CD14-positive monocyte (primary cell): ENCODE data around the gene NCBP2. TPM values are rescaled to one million over a fixed set of nuclear protein-coding genes. Genes with fewer than 3 reads are reported as not detected.

Source experiments
- DNase-seq, 3 donors: peaks; one replicate each; pipeline ENCODE4 v3.0.0-alpha.2; 2011 to 2022
- H2AFZ ChIP-seq: 2 replicates; pipeline ENCODE4 v1.6.0; 2012; ENCODE audit warnings: mild to moderate bottlenecking, low read depth, low read length, inconsistent platforms; ENCODE audit not compliant: insufficient read depth, poor library complexity, severe bottlenecking
- H3K27ac ChIP-seq, 2 donors: 1 replicate in 1 of 2; 2 replicates in 1 of 2; pipeline ENCODE4 v1.5.1; 2012 to 2013; ENCODE audit warnings: low read length in 2 of 2, control low read depth in 1 of 2, inconsistent platforms in 1 of 2, low read depth in 1 of 2, mild to moderate bottlenecking in 1 of 2
- H3K27me3 ChIP-seq, 2 donors: one replicate each; pipeline versions ENCODE4 v1.6.0 to v1.6.1; 2011 to 2013; ENCODE audit warnings: low read length in 2 of 2; ENCODE audit not compliant: control insufficient read depth in 2 of 2, insufficient read depth in 2 of 2
- H3K36me3 ChIP-seq, 2 donors: replicated peaks in 1 of 2; 1 replicate in 1 of 2; 2 replicates in 1 of 2; pipeline versions ENCODE4 v1.5.1 to v1.6.1; 2012 to 2013; ENCODE audit warnings: low read length in 2 of 2, control low read depth in 1 of 2, inconsistent platforms in 1 of 2, mild to moderate bottlenecking in 1 of 2; ENCODE audit not compliant: insufficient read depth in 2 of 2, control insufficient read depth in 1 of 2
- H3K4me1 ChIP-seq, 2 donors: 1 replicate in 1 of 2; 2 replicates in 1 of 2; pipeline versions ENCODE4 v1.5.1 to v1.6.1; 2012 to 2013; ENCODE audit warnings: low read length in 2 of 2, control low read depth in 1 of 2, inconsistent platforms in 1 of 2, mild to moderate bottlenecking in 1 of 2, moderate library complexity in 1 of 2; ENCODE audit not compliant: insufficient read depth in 2 of 2, control insufficient read depth in 1 of 2
- H3K4me2 ChIP-seq: replicated peaks from 2 replicates; pipeline ENCODE3; 2012; ENCODE audit warnings: low read length, moderate library complexity, mild to moderate bottlenecking; ENCODE audit not compliant: poor library complexity, severe bottlenecking; ENCODE audit errors: extremely low read depth
- H3K4me3 ChIP-seq, 3 experiments: fragments of 200-600 bp in 1 of 3; sonication (generic) in 1 of 3; replicated peaks in 1 of 3; 1 replicate in 2 of 3; 2 replicates in 1 of 3; pipeline ENCODE4 v1.5.1; 2011 to 2013; ENCODE audit warnings: low read length in 3 of 3, mild to moderate bottlenecking in 3 of 3, control low read depth in 2 of 3, low read depth in 2 of 3, inconsistent platforms in 1 of 3, moderate library complexity in 1 of 3
- H3K79me2 ChIP-seq: 2 replicates; pipeline ENCODE4 v1.6.0; 2012; ENCODE audit warnings: mild to moderate bottlenecking, control low read depth, inconsistent platforms, low read length, moderate library complexity; ENCODE audit not compliant: insufficient read depth
- H3K9ac ChIP-seq: 2 replicates; pipeline ENCODE4 v1.6.0; 2017; ENCODE audit warnings: low read length, mild to moderate bottlenecking; ENCODE audit not compliant: insufficient read depth, poor library complexity, severe bottlenecking
- H3K9me3 ChIP-seq, 2 donors: replicated peaks in 1 of 2; 1 replicate in 1 of 2; 2 replicates in 1 of 2; pipeline versions ENCODE4 v1.5.1 to v1.6.1; 2012 to 2013; ENCODE audit warnings: low read length in 2 of 2, control low read depth in 1 of 2; ENCODE audit not compliant: control insufficient read depth in 1 of 2, insufficient read depth in 1 of 2
- H4K20me1 ChIP-seq: 2 replicates; pipeline ENCODE4 v1.6.0; 2012; ENCODE audit warnings: mild to moderate bottlenecking, low read length, control low read depth, moderate library complexity; ENCODE audit not compliant: insufficient read depth
- H3K27ac Mint-ChIP-seq, 7 donors: one replicate each; pipeline ENCODE4 v1.8.0; 2020; ENCODE audit warnings: mild to moderate bottlenecking in 7 of 7, mixed read lengths in 7 of 7, moderate library complexity in 6 of 7, inconsistent platforms in 2 of 7
- H3K27me3 Mint-ChIP-seq, 3 donors: one replicate each; pipeline ENCODE4 v1.8.0; 2021 to 2022; ENCODE audit warnings: low read depth in 3 of 3, mild to moderate bottlenecking in 3 of 3, mixed read lengths in 3 of 3, moderate library complexity in 3 of 3, inconsistent platforms in 1 of 3
- H3K36me3 Mint-ChIP-seq, 2 donors: one replicate each; pipeline ENCODE4 v1.8.0; 2020; ENCODE audit warnings: mixed read lengths in 2 of 2, inconsistent platforms in 1 of 2, mild to moderate bottlenecking in 1 of 2
- H3K4me1 Mint-ChIP-seq: one replicate; pipeline ENCODE4 v1.8.0; 2020; ENCODE audit warnings: mild to moderate bottlenecking, mixed read lengths
- H3K4me3 Mint-ChIP-seq, 2 donors: one replicate each; pipeline ENCODE4 v1.8.0; 2020; ENCODE audit warnings: mild to moderate bottlenecking in 2 of 2, mixed read lengths in 2 of 2, moderate library complexity in 1 of 2
- H3K9me3 Mint-ChIP-seq, 7 donors: one replicate each; pipeline ENCODE4 v1.8.0; 2020 to 2022; ENCODE audit warnings: mixed read lengths in 7 of 7, mild to moderate bottlenecking in 6 of 7, moderate library complexity in 6 of 7, inconsistent platforms in 2 of 7
- CTCF ChIP-seq: fragments of 200-600 bp; IDR thresholded peaks from one replicate; pipeline ENCODE4 v1.8.0; 2022; ENCODE audit warnings: antibody characterized with exemption, mild to moderate bottlenecking
- WGBS: methylation state at CpG from one replicate; pipeline ENCODE4 v1.1.5; 2013; ENCODE audit warnings: missing lambda C conversion rate; ENCODE audit not compliant: insufficient coverage; 5-methylcytosine and 5-hydroxymethylcytosine counted together
- intact Hi-C, 2 donors: fragments of 100-400 bp; cut with micrococcal nuclease; formaldehyde crosslinking; loops; one replicate each; pipeline versions ENCODE4 v1.15.0 to v1.15.1; 2023
- polyA plus RNA-seq, 3 donors: library from polyadenylated mRNA; depleted of rRNA in 1 of 3; unstranded in 2 of 3; stranded (reverse) in 1 of 3; fragments of 300-500 nt in 2 of 3; fragments of >200 nt in 1 of 3; fragmentation: Illumina TruSeq in 2 of 3; gene quantifications; 1 replicate in 2 of 3; 2 replicates in 1 of 3; pipeline ENCODE4 v1.2.3, GENCODE V29; 2012 to 2021

The NCBP2 gene
- polyA plus RNA-seq, 3 donors: 26.1 to 42.9 (median 33.4) TPM

GRCh38 chr3:196965112-196965803 lies 22.9 kb upstream of the NCBP2 start:
- Histone ChIP-seq H3K27me3 (no peaks in the 10 kb centered on the region), H3K4me1 (peaks cover 12 to 13% of the 10 kb centered on the region in 2 donors), H3K27ac (no peak overlapping the region), H2AFZ (no peak overlapping the region), H3K36me3 (no peaks in the 10 kb centered on the region), H3K9ac (no peak overlapping the region), H3K4me2 (no peak overlapping the region), H3K4me3 (no peak overlapping the region), H3K9me3 (peaks cover 4 to 23% of the 10 kb centered on the region in 2 donors), H4K20me1 (no peaks in the 10 kb centered on the region), H3K79me2 (peaks cover 10% of the 10 kb centered on the region)
- no peak for DNase-seq
- intact Hi-C loops: no loop called here
- peaks cover 9 to 13% (median 10%) of the 10 kb centered on the region in 3 donors for H3K27me3 Mint-ChIP-seq
- H3K4me1 Mint-ChIP-seq: peaks cover 12% of the 10 kb centered on the region
- WGBS: 100% methylated on average over 5 of the region's 11 CpGs
- TF ChIP-seq CTCF: no peak
- no peak overlapping the region for H3K4me3 Mint-ChIP-seq
- H3K27ac Mint-ChIP-seq: no peak overlapping the region
- peaks cover 9 to 18% of the 10 kb centered on the region in 2 donors for H3K36me3 Mint-ChIP-seq
- peaks cover 0 to 18% (median 14%) of the 10 kb centered on the region in 7 donors for H3K9me3 Mint-ChIP-seq

- no CpG with 5 or more reads among the region's 2 CpGs for WGBS
- Histone ChIP-seq H3K27ac (no peak overlapping the region), H3K36me3 (no peaks in the 10 kb centered on the region), H3K4me1 (peaks cover 9 to 11% of the 10 kb centered on the region in 2 donors), H3K27me3 (no peaks in the 10 kb centered on the region), H3K4me3 (no peak overlapping the region), H3K9me3 (peaks cover 4 to 23% of the 10 kb centered on the region in 2 donors), H2AFZ (no peak overlapping the region), H3K79me2 (peaks cover 10% of the 10 kb centered on the region), H3K4me2 (no peak overlapping the region), H3K9ac (no peak overlapping the region), H4K20me1 (no peaks in the 10 kb centered on the region)
- peaks cover 7 to 13% (median 7%) of the 10 kb centered on the region in 3 donors for H3K27me3 Mint-ChIP-seq
- intact Hi-C loops: no loop called here
- H3K4me1 Mint-ChIP-seq: peaks cover 9% of the 10 kb centered on the region
- peaks cover 0 to 18% (median 14%) of the 10 kb centered on the region in 7 donors for H3K9me3 Mint-ChIP-seq
- H3K27ac Mint-ChIP-seq: no peak overlapping the region
- TF ChIP-seq CTCF: no peak
- no peak for DNase-seq
- peaks cover 9 to 18% of the 10 kb centered on the region in 2 donors for H3K36me3 Mint-ChIP-seq
- no peak overlapping the region for H3K4me3 Mint-ChIP-seq
Observed at GRCh38 chr3:196963631-196963953, 21.3 kb upstream of the NCBP2 start.
